ENCODE measurements around the gene DGAT2. TPM values are rescaled to one million over a fixed set of nuclear protein-coding genes. Genes with fewer than 3 reads are reported as not detected.

DGAT2 gene
- total RNA-seq, 4 donors from 2014 or later = 2.1 to 4.9 (median 4.1) TPM

DNA sequence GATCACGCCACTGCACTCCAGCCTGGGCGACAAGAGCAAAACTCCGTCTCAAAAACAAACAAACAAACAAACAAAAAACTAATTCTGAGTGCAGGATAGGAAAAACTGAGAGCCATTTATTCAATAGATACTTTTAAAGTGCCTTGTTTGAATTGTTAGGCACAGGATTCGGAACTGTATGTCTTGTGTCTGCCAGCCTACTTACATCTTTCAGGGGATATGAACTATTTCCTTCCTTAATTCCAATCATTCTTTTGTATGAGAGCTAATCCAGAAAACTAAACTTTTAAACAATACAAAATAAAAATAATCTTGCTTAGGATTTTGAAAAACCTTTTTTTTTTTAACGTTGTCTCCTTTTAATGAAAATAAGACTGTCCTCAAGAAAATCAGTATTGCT, 59.0 kb downstream of the DGAT2 start:
- in situ Hi-C loops (cut with MboI; ENCODE audit: low sequenced_read_pairs in 4 of 4) (no loop called here), intact Hi-C loops (cut with DNase I; ENCODE audit: low total_unique reads) (no loop called here)
- H3K4me1 ChIP-seq = peaks cover 33 to 38% of the 10 kb centered on the region in 2 donors
- no peak for DNase-seq
- no peaks in the 10 kb centered on the region for H3K9me3 ChIP-seq
- H3K36me3 ChIP-seq = no peaks in the 10 kb centered on the region
- TF ChIP-seq CTCF (IDR thresholded peaks at IDR 0.05 in 4 of 5, conservative IDR thresholded peaks at IDR 0.05 in 1 of 5) (no peak), POLR2A (IDR thresholded peaks at IDR 0.05) (no peak)
- H3K27me3 ChIP-seq = no peaks in the 10 kb centered on the region
- no peak for ATAC-seq
- H3K4me3 ChIP-seq = peak overlapping the region in 1 of 4 donors; percentile 5
- H3K27ac ChIP-seq = peak overlapping the region; percentile 70 to 87 (median 80)

DNA sequence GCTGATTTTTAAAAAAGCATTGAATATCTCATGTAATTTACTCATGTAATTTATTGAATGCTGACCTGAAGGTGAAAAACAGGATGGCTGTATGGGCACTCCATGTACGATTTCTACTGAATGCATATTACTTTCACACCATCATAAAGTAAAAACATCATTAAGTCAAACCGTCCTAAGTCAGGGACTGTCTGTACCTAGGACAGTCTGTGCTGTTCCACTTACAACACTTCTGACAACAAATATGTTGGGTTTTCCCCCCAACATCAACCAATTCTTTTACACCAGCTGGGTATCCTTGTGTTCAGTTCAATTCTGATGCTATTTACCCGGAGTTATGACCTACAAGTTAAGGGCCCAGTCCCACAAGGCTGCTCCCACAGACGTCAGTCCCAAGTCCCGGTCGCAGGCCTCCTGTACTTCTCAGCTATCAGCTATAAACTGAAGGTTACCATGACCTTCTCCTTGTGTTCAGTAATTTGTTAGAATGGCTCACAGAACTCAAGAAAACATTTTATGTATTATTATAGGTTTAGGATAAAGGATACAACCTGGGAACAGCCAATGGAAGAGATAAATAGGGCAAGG, 63.4 kb downstream of the DGAT2 start:
- H3K9me3 ChIP-seq = no peaks in the 10 kb centered on the region
- TF ChIP-seq CTCF (IDR thresholded peaks at IDR 0.05 in 4 of 5, conservative IDR thresholded peaks at IDR 0.05 in 1 of 5) = no peak
- no peak for TF ChIP-seq POLR2A (IDR thresholded peaks at IDR 0.05)
- H3K36me3 ChIP-seq = no peaks in the 10 kb centered on the region
- H3K27me3 ChIP-seq = no peaks in the 10 kb centered on the region
- intact Hi-C loops (cut with DNase I; ENCODE audit: low total_unique reads) (no loop called here), in situ Hi-C loops (cut with MboI; ENCODE audit: low sequenced_read_pairs in 4 of 4) (no loop called here)
- H3K27ac ChIP-seq = no peak overlapping the region
- no peak overlapping the region for H3K4me3 ChIP-seq
- peaks cover 21 to 22% of the 10 kb centered on the region in 2 donors for H3K4me1 ChIP-seq
- peak in 1 of 2 donors; percentile 30 for ATAC-seq
- no peak for DNase-seq

DNA sequence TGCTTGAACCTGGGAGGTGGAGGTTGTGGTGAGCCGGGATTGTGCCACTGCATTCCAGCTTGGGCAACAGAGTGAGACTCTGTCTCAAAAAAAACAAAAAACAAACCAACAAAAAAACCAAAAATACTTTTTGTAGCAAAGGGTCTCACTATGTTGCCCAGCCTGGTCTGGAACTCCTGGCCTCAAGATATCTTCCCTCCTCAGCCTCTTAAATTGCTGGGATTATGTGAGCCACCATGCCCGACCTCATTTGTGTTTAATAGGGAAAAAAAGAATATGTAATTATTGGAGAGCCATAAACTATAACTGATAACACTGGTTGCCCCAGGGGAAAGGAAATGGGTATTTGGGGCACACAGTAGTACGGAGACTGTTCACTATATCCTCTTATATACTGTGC, 66.2 kb downstream of the DGAT2 start:
- H3K27me3 ChIP-seq = no peaks in the 10 kb centered on the region
- H3K4me3 ChIP-seq = no peak overlapping the region
- no peaks in the 10 kb centered on the region for H3K9me3 ChIP-seq
- H3K36me3 ChIP-seq = no peaks in the 10 kb centered on the region
- DNase-seq = no peak
- no peak overlapping the region for H3K27ac ChIP-seq
- peaks cover 13 to 14% of the 10 kb centered on the region in 2 donors for H3K4me1 ChIP-seq
- no peak for ATAC-seq
- TF ChIP-seq POLR2A (IDR thresholded peaks at IDR 0.05) (no peak), CTCF (IDR thresholded peaks at IDR 0.05 in 4 of 5, conservative IDR thresholded peaks at IDR 0.05 in 1 of 5) (no peak)
- in situ Hi-C loops (cut with MboI; ENCODE audit: low sequenced_read_pairs in 4 of 4) = no loop called here
- intact Hi-C loops (cut with DNase I; ENCODE audit: low total_unique reads) = no loop called here

- no peak for ATAC-seq
- TF ChIP-seq CTCF (IDR thresholded peaks at IDR 0.05 in 4 of 5, conservative IDR thresholded peaks at IDR 0.05 in 1 of 5) (no peak), POLR2A (IDR thresholded peaks at IDR 0.05) (no peak)
- H3K9me3 ChIP-seq = no peaks in the 10 kb centered on the region
Observed at GRCh38 chr11:75836417-75836816, 67.8 kb downstream of the DGAT2 start.

GRCh38 chr11:75839851-75840250, 71.3 kb downstream of the DGAT2 start:
- no peaks in the 10 kb centered on the region for H3K27me3 ChIP-seq
- ATAC-seq (peak in 1 of 2 donors; percentile 19), DNase-seq (no peak)
- no peak overlapping the region for H3K4me3 ChIP-seq
- H3K27ac ChIP-seq = no peak overlapping the region
- peaks cover 19 to 23% of the 10 kb centered on the region in 2 donors for H3K4me1 ChIP-seq
- in situ Hi-C loops (cut with MboI; ENCODE audit: low sequenced_read_pairs in 4 of 4) = no loop called here
- intact Hi-C loops (cut with DNase I; ENCODE audit: low total_unique reads) = no loop called here
- TF ChIP-seq POLR2A (IDR thresholded peaks at IDR 0.05) (no peak), CTCF (IDR thresholded peaks at IDR 0.05 in 4 of 5, conservative IDR thresholded peaks at IDR 0.05 in 1 of 5) (no peak)
- H3K9me3 ChIP-seq = no peaks in the 10 kb centered on the region
- no peaks in the 10 kb centered on the region for H3K36me3 ChIP-seq

More at GRCh38 chr11:75836417-75836816, 67.8 kb downstream of the DGAT2 start:
- no peak overlapping the region for H3K27ac ChIP-seq
- DNase-seq = no peak
- in situ Hi-C loops (cut with MboI; ENCODE audit: low sequenced_read_pairs in 4 of 4) = no loop called here
- intact Hi-C loops (cut with DNase I; ENCODE audit: low total_unique reads) = no loop called here
- no peak overlapping the region for H3K4me3 ChIP-seq
- H3K4me1 ChIP-seq = peaks cover 26 to 28% of the 10 kb centered on the region in 2 donors
- no peaks in the 10 kb centered on the region for H3K36me3 ChIP-seq
- no peaks in the 10 kb centered on the region for H3K27me3 ChIP-seq

Measured in gastrocnemius medialis (tissue), 4 donors.